Heart left ventricle (tissue), 16 donors: ENCODE measurements around the gene MBP. TPM values are rescaled to one million over a fixed set of nuclear protein-coding genes. Genes with fewer than 3 reads are reported as not detected.

Experiments
- ATAC-seq, 4 donors: fragments of 200-7000 bp; cut with Tn5 transposase; one replicate each; pipeline ENCODE4 v1.9.1; 2020 to 2022; ENCODE audit warnings: moderate library complexity in 4 of 4, mild to moderate bottlenecking in 3 of 4, moderate number of reproducible peaks in 1 of 4
- DNase-seq, 5 donors: peaks; one replicate each; pipeline ENCODE4 v3.0.0-alpha.2; 2020
- H3K27ac ChIP-seq, 12 donors: fragments of 200-600 bp; sonication (generic) in 4 of 12; one replicate each; pipeline versions ENCODE4 v1.5.0 to v1.8.0; 2016 to 2022; ENCODE audit warnings: mild to moderate bottlenecking in 2 of 12
- H3K27me3 ChIP-seq, 9 donors: fragments of 200-600 bp; sonication (generic) in 2 of 9; one replicate each; pipeline versions ENCODE4 v1.5.1 to v1.8.0; 2016 to 2022; ENCODE audit warnings: mild to moderate bottlenecking in 3 of 9
- H3K36me3 ChIP-seq, 9 donors: fragments of 200-600 bp; sonication (generic) in 2 of 9; one replicate each; pipeline versions ENCODE4 v1.5.0 to v1.8.0; 2018 to 2022; ENCODE audit warnings: mild to moderate bottlenecking in 2 of 9
- H3K4me1 ChIP-seq, 12 donors: fragments of 200-600 bp; sonication (generic) in 4 of 12; one replicate each; pipeline versions ENCODE4 v1.5.0 to v1.8.0; 2016 to 2022; ENCODE audit warnings: mild to moderate bottlenecking in 3 of 12
- H3K4me3 ChIP-seq, 12 donors: fragments of 200-600 bp; sonication (generic) in 4 of 12; one replicate each; pipeline versions ENCODE4 v1.5.0 to v1.8.0; 2017 to 2022; ENCODE audit warnings: mild to moderate bottlenecking in 9 of 12, moderate library complexity in 4 of 12
- H3K9me3 ChIP-seq, 12 donors: fragments of 200-600 bp; sonication (generic) in 4 of 12; one replicate each; pipeline versions ENCODE4 v1.5.0 to v1.8.0; 2016 to 2022; ENCODE audit warnings: mild to moderate bottlenecking in 1 of 12
- CTCF ChIP-seq, 12 donors: fragments of 200-600 bp; sonication (generic) in 4 of 12; IDR thresholded peaks; one replicate each; pipeline versions ENCODE4 v1.5.0 to v1.8.0; 2018 to 2022; ENCODE audit warnings: antibody characterized with exemption in 12 of 12, mild to moderate bottlenecking in 5 of 12
- POLR2A ChIP-seq, 2 donors: fragments of 450-650 bp; IDR thresholded peaks; one replicate each; pipeline ENCODE4 v1.6.1; 2017; ENCODE audit warnings: antibody characterized with exemption in 2 of 2, mild to moderate bottlenecking in 2 of 2, moderate library complexity in 2 of 2
- WGBS, 4 donors: extraction: QIAGEN DNeasy Blood & Tissue Kit in 2 of 4; methylation state at CpG; one replicate each; pipeline versions ENCODE4 v1.1.5 to v1.1.7; 2013 to 2018; 5-methylcytosine and 5-hydroxymethylcytosine counted together
- intact Hi-C, 10 donors: fragments of 100-400 bp; cut with DNase I; formaldehyde crosslinking; loops; one replicate each; pipeline versions ENCODE4 v1.11.1 to v1.14.2; 2022
- polyA plus RNA-seq, 2 donors: library from polyadenylated mRNA; stranded (reverse); fragments of 200-250 nt; gene quantifications; one replicate each; pipeline ENCODE4 v1.2.3, GENCODE V29; 2013
- total RNA-seq, 9 donors: library from RNA; depleted of rRNA in 2 of 9; stranded (reverse); fragments of >200 nt in 2 of 9; fragmentation: NEBNext Ultra II Directional in 3 of 9; extraction: Animal tissue kit (Norgen Biotek cat#: 25700) in 3 of 9; gene quantifications; one replicate each; pipeline versions ENCODE4 v1.1.0 to v1.2.4, GENCODE V29; 2016 to 2023
- donor health status: ischemic (EF 13 %, LVEDD 7.1; RV severe dilation, severe dysfunction).
- donor health status: healthy with polysubstance abuse.
- donor health status: DM: no; HTN: yes; CAD: no.
- donor health status: DM: no; HTN: no; CAD: no.
- donor health status: ischemic (EF 25% LVEDD 6.9; RV normal size, moderate dysfunction).
- donor health status: ischemic (EF 25% LVEDD 5.7; RV mildly dilated, moderate dysfunction).
- donor health status: healthy.
- donor health status: DM: yes; HTN: yes; CAD: no.
- donor health status: ischemic (EF 35%, LVEDD 5.7; RV mildly dilated, moderate dysfunction).
- donor health status: nonischemic (EF 11% LVEDD 7.7; RV severe dilation, severe dysfunction).
- donor health status: DM: yes; HTN: yes; CAD: no.
- donor health status: PGD.
- donor health status: ischemic (EF 29% LVEDD 5.4; RV normal size, mild dysfunction).
- donor health status: nonischemic (EF 23%, LVEDD 6.1; RV moderate dilation, normal function).

MBP gene
- total and polyA plus RNA-seq, 11 donors, result 7.7 to 93.0 (median 31.8) TPM

DNA sequence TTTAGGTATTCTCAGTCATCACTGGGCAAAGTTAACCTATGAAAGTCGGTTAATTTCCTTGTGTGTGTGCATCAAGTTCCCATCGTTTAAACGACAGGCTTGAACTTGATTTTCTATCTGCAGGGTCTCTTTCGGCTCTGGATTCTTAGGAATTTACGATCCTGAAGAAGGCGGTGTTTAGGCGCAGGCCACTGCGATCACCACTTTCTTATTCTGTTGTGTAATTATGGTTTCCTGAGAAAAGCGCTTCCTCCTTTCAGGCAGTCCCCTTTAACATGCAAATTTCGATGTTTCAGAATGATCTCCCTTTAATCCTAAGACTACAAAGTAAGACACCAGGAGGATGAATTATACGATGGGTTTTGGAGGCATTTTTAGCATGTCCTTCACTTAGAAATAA, 27.9 kb upstream of the MBP start:
- no peak overlapping the region for H3K27ac ChIP-seq
- peaks cover 0 to 13% (median 0%) of the 10 kb centered on the region in 9 donors for H3K27me3 ChIP-seq
- TF ChIP-seq CTCF (IDR thresholded peaks at IDR 0.05) (no peak), POLR2A (IDR thresholded peaks at IDR 0.05) (no peak)
- H3K4me3 ChIP-seq, result no peak overlapping the region
- no peaks in the 10 kb centered on the region for H3K36me3 ChIP-seq
- DNase-seq, result no peak
- intact Hi-C loops, result no loop called here
- WGBS, 4 donors, result 47 to 55% (median 53%) methylated on average over 11 of the region's 11 CpGs
- ATAC-seq, result no peak
- H3K9me3 ChIP-seq, result no peaks in the 10 kb centered on the region
- H3K4me1 ChIP-seq, result peaks cover 0 to 20% (median 0%) of the 10 kb centered on the region in 12 donors

DNA sequence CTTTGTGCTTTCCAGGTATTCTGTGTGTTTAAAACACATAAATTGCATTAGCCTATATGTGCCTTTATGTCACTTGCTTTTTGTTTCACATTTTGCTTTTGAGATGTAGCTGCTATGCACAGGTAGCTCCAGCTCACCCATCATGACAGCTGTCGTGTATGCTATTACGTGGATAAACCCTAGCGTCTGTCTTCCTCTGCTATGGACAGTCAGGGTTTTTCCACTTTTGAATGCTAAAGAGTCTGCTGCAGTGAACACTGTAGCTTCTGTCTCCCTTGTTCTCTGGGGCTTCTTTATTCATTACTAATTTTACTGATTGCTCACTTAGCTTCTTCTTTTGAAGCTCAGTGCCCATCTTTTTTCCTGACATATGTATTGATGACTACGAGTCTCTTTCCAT, 24.7 kb upstream of the MBP start:
- no peak overlapping the region for H3K4me3 ChIP-seq
- no peak for DNase-seq
- intact Hi-C loops, result no loop called here
- no peak overlapping the region for H3K27ac ChIP-seq
- H3K27me3 ChIP-seq, result no peaks in the 10 kb centered on the region
- 82 to 92% (median 85%) methylated on average over 4 of the region's 4 CpGs for WGBS, 4 donors
- TF ChIP-seq POLR2A (IDR thresholded peaks at IDR 0.05), result no peak
- TF ChIP-seq CTCF (IDR thresholded peaks at IDR 0.05), result no peak
- peaks cover 0 to 16% (median 0%) of the 10 kb centered on the region in 12 donors for H3K4me1 ChIP-seq
- peaks cover 0 to 5% (median 0%) of the 10 kb centered on the region in 12 donors for H3K9me3 ChIP-seq
- no peaks in the 10 kb centered on the region for H3K36me3 ChIP-seq
- no peak for ATAC-seq

- Histone ChIP-seq H3K27ac (no peak overlapping the region), H3K9me3 (peaks cover 0 to 5% (median 0%) of the 10 kb centered on the region in 12 donors), H3K36me3 (no peaks in the 10 kb centered on the region), H3K4me1 (peaks cover 0 to 2% (median 0%) of the 10 kb centered on the region in 12 donors), H3K27me3 (no peaks in the 10 kb centered on the region), H3K4me3 (no peak overlapping the region)
- TF ChIP-seq CTCF (IDR thresholded peaks at IDR 0.05) (no peak), POLR2A (IDR thresholded peaks at IDR 0.05) (no peak)
- ATAC-seq, result no peak
- intact Hi-C loops, result no loop called here
- no peak for DNase-seq
- 84 to 88% (median 86%) methylated on average over 17 of the region's 17 CpGs for WGBS, 4 donors
These were observed 22.4 kb upstream of the MBP start for GRCh38 chr18:77155031-77155430.

DNA sequence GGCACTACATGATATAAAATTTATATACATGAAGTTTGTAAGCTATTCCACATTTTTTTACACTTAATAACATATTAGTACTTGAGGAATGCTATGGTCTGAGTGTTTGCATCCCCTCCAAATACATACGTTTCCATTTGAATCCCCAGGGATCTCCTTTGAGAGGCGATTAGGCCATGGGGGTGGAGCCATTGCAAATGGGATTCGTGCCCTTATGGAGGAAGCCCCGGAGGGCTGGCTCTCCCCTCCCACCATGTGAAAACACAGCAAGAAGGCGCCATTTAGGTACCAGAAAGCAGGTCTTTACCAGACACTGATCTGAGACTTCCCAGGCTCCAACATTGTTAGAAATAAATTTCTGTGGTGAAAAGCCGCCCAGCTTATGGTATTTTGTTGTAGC, 20.8 kb upstream of the MBP start:
- H3K27me3 ChIP-seq, result no peaks in the 10 kb centered on the region
- H3K9me3 ChIP-seq, result peaks cover 0 to 5% (median 0%) of the 10 kb centered on the region in 12 donors
- H3K27ac ChIP-seq, result no peak overlapping the region
- no peak for DNase-seq
- H3K4me3 ChIP-seq, result no peak overlapping the region
- TF ChIP-seq CTCF (IDR thresholded peaks at IDR 0.05) (no peak), POLR2A (IDR thresholded peaks at IDR 0.05) (no peak)
- H3K4me1 ChIP-seq, result no peaks in the 10 kb centered on the region
- 62 to 69% (median 67%) methylated on average over 6 of the region's 6 CpGs for WGBS, 4 donors
- no peaks in the 10 kb centered on the region for H3K36me3 ChIP-seq
- no peak for ATAC-seq
- intact Hi-C loops, result no loop called here
